GM11168 (cell line): Measurements from ENCODE around the gene NFE2L3.

Source experiments
- in situ Hi-C: fragments of 300-500 bp; cut with MboI; formaldehyde crosslinking; loops from one replicate; pipeline ENCODE4 v1.12.0; 2022; ENCODE audit warnings: low sequenced_read_pairs; ENCODE audit not compliant: unreplicated experiment

NFE2L3 gene

DNA sequence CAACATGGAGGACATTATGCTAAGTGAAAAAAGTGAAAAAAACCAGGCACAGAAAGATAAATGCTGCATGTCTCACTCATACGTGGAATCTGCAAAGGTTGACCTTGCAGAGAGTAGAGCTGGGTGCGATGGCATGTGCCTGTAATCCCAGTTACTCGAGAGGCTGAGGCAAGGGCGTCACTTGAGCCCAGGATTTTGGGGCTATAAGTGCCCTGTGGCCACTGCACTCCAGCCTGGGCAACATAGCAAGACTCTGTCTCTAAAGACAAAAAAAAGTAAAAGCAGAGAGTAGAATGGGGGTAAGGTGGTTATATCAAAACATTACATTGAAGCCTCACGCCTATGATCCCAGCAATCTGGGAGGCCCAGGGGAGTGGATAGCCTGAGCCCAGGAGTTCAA lies 72.4 kb downstream of the NFE2L3 start:
- in situ Hi-C loops, result no loop called here

DNA sequence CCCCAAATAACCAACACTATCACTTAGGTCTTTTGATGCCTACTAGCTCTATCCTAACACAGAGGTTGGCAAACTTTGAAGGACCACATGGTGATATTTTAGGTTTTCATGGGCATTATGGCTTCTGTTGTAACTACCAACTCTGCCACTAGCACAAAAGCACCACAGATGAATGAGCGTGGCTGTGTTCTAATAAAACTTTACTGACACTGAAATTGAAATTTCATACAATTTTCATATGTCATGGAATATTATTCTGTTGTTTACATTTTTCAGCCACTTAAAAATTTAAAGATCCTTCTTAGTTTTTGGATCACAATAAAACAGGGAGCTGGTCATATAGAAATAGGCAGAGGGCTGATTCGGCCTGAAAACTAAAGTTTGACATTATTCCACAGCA lies 76.0 kb downstream of the NFE2L3 start:
- in situ Hi-C loops, result no loop called here

DNA sequence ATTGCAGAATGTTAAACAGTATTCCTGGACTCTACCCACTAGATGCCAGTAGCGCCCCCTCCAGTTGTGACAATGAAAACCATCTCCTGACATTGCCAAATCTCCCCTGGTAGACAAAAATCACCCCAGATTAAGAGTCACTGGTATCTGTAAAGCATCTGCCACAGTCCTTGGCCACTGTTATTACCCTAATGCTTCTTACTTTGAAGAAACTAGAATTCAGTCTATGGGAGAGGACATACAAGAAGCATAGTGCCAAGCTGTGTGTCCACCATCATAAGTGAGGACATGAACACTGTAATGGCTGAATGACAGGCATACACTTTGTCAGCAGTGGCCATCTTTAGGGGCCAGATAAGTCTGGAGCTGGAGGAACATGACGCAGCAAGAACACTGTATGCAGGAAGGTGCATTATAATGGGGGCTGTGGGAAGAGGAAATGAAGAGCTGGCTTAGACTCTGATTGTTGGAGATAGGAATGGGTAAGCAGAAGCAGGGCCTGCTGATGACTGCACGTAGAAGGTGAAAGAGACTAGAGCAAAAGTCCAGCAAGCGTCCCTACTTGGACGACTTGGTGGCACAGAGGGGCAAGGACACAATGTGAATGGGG lies 82.0 kb downstream of the NFE2L3 start:
- in situ Hi-C loops, result no loop called here
